ENCODE data around the gene CDH4. TPM values are rescaled to one million over a fixed set of nuclear protein-coding genes. Genes with fewer than 3 reads are reported as not detected.

CDH4 gene
- total and polyA plus RNA-seq, 11 donors = 0.04 to 0.54 (median 0.08) TPM; not detected in 1

DNA sequence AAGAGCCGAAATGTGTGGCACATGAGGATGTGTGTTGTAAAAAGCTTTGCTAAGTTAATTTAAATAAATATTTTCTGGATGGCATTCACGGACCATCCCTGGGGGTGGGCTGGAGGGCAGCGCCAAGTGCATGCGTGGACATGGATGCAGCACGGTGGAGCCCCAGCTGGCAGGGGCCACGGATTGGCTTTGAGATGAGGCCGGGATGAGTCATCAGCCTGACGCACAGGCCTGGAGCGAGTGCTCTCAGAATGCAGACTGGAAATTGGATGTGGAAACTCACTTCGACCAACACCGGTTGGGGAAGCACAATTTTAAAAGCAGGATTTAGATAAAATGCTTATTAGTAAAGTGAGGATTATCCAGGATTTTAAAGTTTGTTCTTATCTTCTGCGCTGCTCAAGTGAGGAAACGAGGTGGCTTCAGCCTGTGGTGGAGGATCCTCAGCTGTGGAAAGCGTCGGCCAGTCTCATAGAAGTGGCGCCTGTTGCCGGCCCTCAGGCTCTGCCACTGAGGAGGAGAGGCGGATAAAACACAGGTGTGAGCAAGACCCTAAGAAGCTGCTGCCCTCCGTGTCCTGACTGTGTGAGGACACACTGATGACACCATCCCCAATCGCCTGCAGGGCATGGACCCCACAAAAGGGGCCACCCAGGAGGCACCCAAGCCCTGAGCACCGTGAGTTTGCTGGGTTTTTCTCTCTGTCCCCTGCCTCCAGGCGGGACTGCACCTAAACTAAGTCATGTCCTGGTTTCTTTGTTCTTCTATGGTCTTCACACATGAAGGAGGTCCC lies 279.7 kb downstream of the CDH4 start:
- ATAC-seq = no peak
- WGBS, 4 donors = 78 to 84% (median 80%) methylated on average over 22 of the region's 22 CpGs
- no peaks in the 10 kb centered on the region for H3K36me3 ChIP-seq
- no peak for TF ChIP-seq CTCF (IDR thresholded peaks at IDR 0.05)
- no peak for TF ChIP-seq POLR2A (IDR thresholded peaks at IDR 0.05)
- peaks cover 0 to 8% (median 0%) of the 10 kb centered on the region in 9 donors for H3K27me3 ChIP-seq
- no peak for DNase-seq
- no peaks in the 10 kb centered on the region for H3K4me1 ChIP-seq
- intact Hi-C loops (cut with DNase I) = no loop called here
- no peak overlapping the region for H3K27ac ChIP-seq
- no peak overlapping the region for H3K4me3 ChIP-seq
- H3K9me3 ChIP-seq = no peaks in the 10 kb centered on the region

- H3K27me3 ChIP-seq = no peaks in the 10 kb centered on the region
- H3K27ac ChIP-seq = no peak overlapping the region
- WGBS, 4 donors = 68 to 86% (median 79%) methylated on average over 5 to 8 of the region's 8 CpGs
- no peaks in the 10 kb centered on the region for H3K36me3 ChIP-seq
- no peak overlapping the region for H3K4me3 ChIP-seq
- TF ChIP-seq CTCF (IDR thresholded peaks at IDR 0.05) = no peak
- TF ChIP-seq POLR2A (IDR thresholded peaks at IDR 0.05) = no peak
- no peaks in the 10 kb centered on the region for H3K4me1 ChIP-seq
- DNase-seq = no peak
- intact Hi-C loops (cut with DNase I) = no loop called here
- no peaks in the 10 kb centered on the region for H3K9me3 ChIP-seq
- ATAC-seq = no peak
These were observed 280.7 kb downstream of the CDH4 start for GRCh38 chr20:61532736-61533135.

DNA sequence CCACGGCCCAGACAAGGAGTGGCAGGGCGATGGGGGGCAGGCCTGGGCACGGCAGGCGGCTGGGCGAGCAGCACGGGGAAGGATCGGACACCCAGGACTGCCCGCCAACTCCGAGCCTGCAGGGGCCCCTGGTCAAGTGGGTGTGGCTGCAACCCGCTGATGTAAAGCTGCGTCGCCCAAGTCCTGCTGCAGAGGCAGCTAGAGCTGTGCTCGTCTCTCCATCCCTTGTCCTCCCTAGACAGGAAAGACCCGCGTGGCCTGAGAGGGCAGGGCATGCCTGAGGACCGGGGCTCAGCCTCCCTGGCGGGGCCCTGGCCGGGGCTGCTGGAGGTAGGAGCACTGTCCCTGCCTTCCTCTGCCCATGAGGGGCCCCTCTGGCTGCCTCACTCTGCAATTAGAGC lies 281.2 kb downstream of the CDH4 start:
- no peak for ATAC-seq
- intact Hi-C loops (cut with DNase I) = no loop called here

DNA sequence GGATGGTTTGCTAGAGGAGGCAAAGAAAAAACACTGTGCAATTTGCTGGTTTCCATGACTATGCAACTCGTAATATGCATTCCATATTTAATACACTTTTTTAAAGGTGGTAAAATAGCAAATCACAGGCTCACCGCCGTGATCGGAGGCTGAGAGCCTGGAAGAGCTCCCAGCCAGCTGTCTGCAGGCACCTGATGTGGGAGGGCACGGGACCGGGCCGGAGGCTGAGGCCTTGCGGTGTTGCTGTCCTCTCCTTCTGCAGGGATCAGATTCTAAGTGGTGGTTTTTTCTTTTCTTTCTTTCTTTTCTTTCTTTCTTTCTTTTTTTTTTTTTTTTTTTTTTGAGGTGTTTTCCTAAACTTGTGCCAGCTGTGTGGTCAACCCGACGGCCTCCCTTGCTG lies 282.3 kb downstream of the CDH4 start:
- Histone ChIP-seq H3K36me3 (no peaks in the 10 kb centered on the region), H3K4me3 (no peak overlapping the region), H3K27me3 (no peaks in the 10 kb centered on the region), H3K9me3 (no peaks in the 10 kb centered on the region), H3K27ac (no peak overlapping the region), H3K4me1 (no peaks in the 10 kb centered on the region)
- TF ChIP-seq POLR2A (IDR thresholded peaks at IDR 0.05) (no peak), CTCF (IDR thresholded peaks at IDR 0.05) (no peak)
- intact Hi-C loops (cut with DNase I) = no loop called here
- DNase-seq (no peak), ATAC-seq (no peak)
- WGBS, 4 donors = 83 to 88% (median 84%) methylated on average over 10 of the region's 10 CpGs

More for the DNA sequence above, 281.2 kb downstream of the CDH4 start:
- no peaks in the 10 kb centered on the region for H3K4me1 ChIP-seq
- H3K27ac ChIP-seq = no peak overlapping the region
- H3K4me3 ChIP-seq = no peak overlapping the region
- DNase-seq = no peak
- no peaks in the 10 kb centered on the region for H3K27me3 ChIP-seq
- WGBS, 4 donors = 77 to 81% (median 80%) methylated on average over 15 to 18 of the region's 18 CpGs
- H3K36me3 ChIP-seq = no peaks in the 10 kb centered on the region
- H3K9me3 ChIP-seq = no peaks in the 10 kb centered on the region
- no peak for TF ChIP-seq POLR2A (IDR thresholded peaks at IDR 0.05)
- TF ChIP-seq CTCF (IDR thresholded peaks at IDR 0.05) = no peak
